Neuronal stem cell (in vitro differentiated cells): ENCODE data around the gene MICALL2.

Source experiments
- DNase-seq: peaks from one replicate; pipeline ENCODE4 v3.0.0-alpha.2; 2013; ENCODE audit warnings: low spot score
- H2AFZ ChIP-seq: one replicate; pipeline ENCODE4 v1.6.1; 2013; ENCODE audit warnings: mild to moderate bottlenecking, low read length, inconsistent platforms
- H2AK5ac ChIP-seq: 2 replicates; pipeline ENCODE4 v1.6.1; 2013; ENCODE audit warnings: low read depth, mild to moderate bottlenecking, inconsistent platforms, low read length, moderate library complexity, mixed read lengths
- H2BK120ac ChIP-seq: 2 replicates; pipeline ENCODE4 v1.6.1; 2013; ENCODE audit warnings: low read depth, mild to moderate bottlenecking, inconsistent platforms, low read length, moderate library complexity, mixed read lengths
- H2BK12ac ChIP-seq: one replicate; pipeline ENCODE4 v1.6.1; 2013; ENCODE audit warnings: low read length, inconsistent platforms
- H2BK15ac ChIP-seq: 2 replicates; pipeline ENCODE4 v1.6.1; 2013; ENCODE audit warnings: mild to moderate bottlenecking, low read length, inconsistent platforms, mixed read lengths
- H2BK5ac ChIP-seq: one replicate; pipeline ENCODE4 v1.6.1; 2013; ENCODE audit warnings: inconsistent platforms, mild to moderate bottlenecking, low read length, moderate library complexity
- H3K14ac ChIP-seq: one replicate; pipeline ENCODE4 v1.6.1; 2013; ENCODE audit warnings: low read length, inconsistent platforms
- H3K18ac ChIP-seq: 2 replicates; pipeline ENCODE4 v1.6.1; 2013; ENCODE audit warnings: low read length, inconsistent platforms
- H3K23ac ChIP-seq: 2 replicates; pipeline ENCODE4 v1.6.1; 2013; ENCODE audit warnings: low read depth, mild to moderate bottlenecking, mixed read lengths, low read length, inconsistent platforms; ENCODE audit not compliant: poor library complexity
- H3K27ac ChIP-seq: replicated peaks from 3 replicates; pipeline ENCODE4 v1.5.1; 2013; ENCODE audit warnings: low read length, inconsistent platforms
- H3K27me3 ChIP-seq, 3 experiments: 2 replicates each; pipeline ENCODE4 v1.6.1; 2013; ENCODE audit warnings: low read length in 3 of 3, mild to moderate bottlenecking in 2 of 3, inconsistent platforms in 1 of 3, low read depth in 1 of 3, mixed read lengths in 1 of 3, moderate library complexity in 1 of 3; ENCODE audit not compliant: control insufficient read depth in 3 of 3, insufficient read depth in 3 of 3
- H3K36me3 ChIP-seq, 2 donors: replicated peaks in 1 of 2; 2 replicates each; pipeline ENCODE4 v1.6.1; 2013; ENCODE audit warnings: low read length in 2 of 2; ENCODE audit not compliant: control insufficient read depth in 2 of 2, insufficient read depth in 2 of 2
- H3K4ac ChIP-seq: 2 replicates; pipeline ENCODE4 v1.6.1; 2013; ENCODE audit warnings: inconsistent platforms, mild to moderate bottlenecking, low read length, moderate library complexity
- H3K4me1 ChIP-seq, 2 donors: 1 replicate in 1 of 2; 2 replicates in 1 of 2; pipeline ENCODE4 v1.6.1; 2013; ENCODE audit warnings: low read length in 2 of 2, low read depth in 1 of 2; ENCODE audit not compliant: control insufficient read depth in 2 of 2, insufficient read depth in 1 of 2
- H3K4me2 ChIP-seq: one replicate; pipeline ENCODE4 v1.6.1; 2013; ENCODE audit warnings: mild to moderate bottlenecking, low read length, inconsistent platforms; ENCODE audit not compliant: insufficient read depth, poor library complexity, severe bottlenecking
- H3K4me3 ChIP-seq, 2 donors: 2 replicates each; pipeline ENCODE4 v1.5.1; 2013; ENCODE audit warnings: low read length in 2 of 2, mild to moderate bottlenecking in 2 of 2, inconsistent platforms in 1 of 2, moderate library complexity in 1 of 2
- H3K79me1 ChIP-seq: one replicate; pipeline ENCODE4 v1.6.1; 2013; ENCODE audit warnings: low read depth, mild to moderate bottlenecking, inconsistent platforms, low read length, moderate library complexity
- H3K9ac ChIP-seq: one replicate; pipeline ENCODE4 v1.6.1; 2013; ENCODE audit warnings: mild to moderate bottlenecking, low read depth, low read length, inconsistent platforms; ENCODE audit not compliant: poor library complexity
- H3K9me3 ChIP-seq, 2 donors: replicated peaks in 1 of 2; 2 replicates each; pipeline versions ENCODE3 to v1.6.1; 2013; ENCODE audit warnings: low read length in 2 of 2, mild to moderate bottlenecking in 2 of 2, inconsistent platforms in 1 of 2, low read depth in 1 of 2, mixed read lengths in 1 of 2, moderate library complexity in 1 of 2; ENCODE audit not compliant: control insufficient read depth in 2 of 2, insufficient read depth in 1 of 2
- H4K8ac ChIP-seq: one replicate; pipeline ENCODE4 v1.6.1; 2013; ENCODE audit warnings: low read depth, mild to moderate bottlenecking, inconsistent platforms, low read length, moderate library complexity
- H4K91ac ChIP-seq: one replicate; pipeline ENCODE4 v1.6.1; 2013; ENCODE audit warnings: low read length, low read depth, mild to moderate bottlenecking, inconsistent platforms; ENCODE audit not compliant: poor library complexity
- WGBS, 2 donors: extraction: QIAGEN DNeasy Blood & Tissue Kit; methylation state at CpG; one replicate each; pipeline ENCODE4 v1.1.7; 2013; ENCODE audit warnings: missing lambda C conversion rate in 2 of 2, mixed read lengths in 1 of 2; ENCODE audit not compliant: insufficient read length in 2 of 2, insufficient replicate concordance in 1 of 2; ENCODE audit errors: extremely low coverage in 2 of 2; 5-methylcytosine and 5-hydroxymethylcytosine counted together

The MICALL2 gene

DNA sequence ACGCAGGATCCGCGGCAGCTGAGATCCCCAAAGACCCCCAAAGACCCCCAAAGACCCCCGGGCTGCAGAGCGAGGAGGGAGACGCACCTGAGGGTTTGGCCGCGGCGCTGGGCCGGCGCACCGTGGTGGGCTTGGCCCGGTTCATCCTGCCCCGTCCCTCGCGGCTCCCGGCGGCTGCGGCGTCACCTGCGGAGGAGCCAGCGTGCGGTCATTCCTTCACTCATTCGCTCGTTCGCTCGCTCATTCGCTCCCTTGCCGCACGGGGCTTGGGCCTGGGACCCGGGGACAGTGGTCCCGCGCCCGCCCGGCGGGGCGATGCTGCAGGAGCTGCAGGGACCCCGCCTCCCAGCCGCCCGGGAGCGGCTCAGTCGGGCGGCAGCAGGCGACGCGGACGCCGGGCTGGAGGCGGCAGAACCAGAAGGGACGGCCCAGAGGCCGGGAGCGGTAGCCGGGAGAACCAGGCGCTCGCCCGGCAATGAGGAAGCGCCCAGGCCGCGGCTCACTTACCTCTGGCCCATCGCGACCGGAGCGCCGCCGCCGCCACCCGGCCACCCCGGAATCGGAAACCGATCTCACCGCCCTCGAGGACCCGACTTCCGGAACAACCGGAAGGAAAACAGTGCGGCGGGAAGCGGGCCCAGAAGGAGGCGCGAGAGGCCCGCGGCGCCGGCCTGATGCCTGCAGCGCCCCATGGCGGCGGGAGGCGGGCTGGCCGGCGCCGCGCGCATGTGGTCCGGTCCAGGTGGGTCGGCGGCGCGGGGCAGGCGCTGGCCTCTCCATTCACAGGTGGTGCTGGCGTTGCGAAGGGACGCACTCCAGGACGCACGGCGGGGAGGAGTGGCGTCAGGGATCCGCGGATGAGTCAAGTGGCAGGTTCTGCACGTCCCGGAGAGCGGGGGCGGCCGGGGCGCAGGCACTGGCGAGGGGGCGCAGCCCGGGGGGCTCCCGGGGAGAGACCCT, 44.8 kb upstream of the MICALL2 start, which contains the start of gene INTS1:
Gene INTS1, minus strand, starts transcription at position 574 of the 960 bp plus-strand sequence. Its CDS starts 429 bp downstream, at position 145.
- Histone ChIP-seq H3K23ac (peak within 1 kb of the TSS; percentile 99), H3K18ac (peak within 1 kb of the TSS; percentile 99), H3K4me3 (peak within 1 kb of the TSS; percentile 96 to 99), H2BK15ac (peak within 1 kb of the TSS; percentile 75), H2AFZ (peak within 1 kb of the TSS; percentile 100), H4K8ac (no peak within 1 kb of the TSS), H2AK5ac (peak within 1 kb of the TSS; percentile 71), H3K79me1 (peaks cover 18% of the 10 kb centered on the region), H3K27ac (no peak within 1 kb of the TSS), H3K14ac (peak within 1 kb of the TSS; percentile 71), H3K9ac (peak within 1 kb of the TSS; percentile 96), H4K91ac (no peak within 1 kb of the TSS), H3K9me3 (no peaks in the 10 kb centered on the region), H3K27me3 (no peaks in the 10 kb centered on the region), H3K36me3 (peaks cover 21 to 42% of the 10 kb centered on the region in 2 donors), H3K4me2 (peak within 1 kb of the TSS; percentile 96), H3K4me1 (peaks cover 8 to 15% of the 10 kb centered on the region in 2 donors), H3K4ac (peak within 1 kb of the TSS; percentile 89), H2BK5ac (peak within 1 kb of the TSS; percentile 87), H2BK12ac (peak within 1 kb of the TSS; percentile 90), H2BK120ac (no peak within 1 kb of the TSS)
- no CpG with 5 or more reads among the region's 118 CpGs for WGBS, 2 donors
- peak; percentile 83 for DNase-seq

DNA sequence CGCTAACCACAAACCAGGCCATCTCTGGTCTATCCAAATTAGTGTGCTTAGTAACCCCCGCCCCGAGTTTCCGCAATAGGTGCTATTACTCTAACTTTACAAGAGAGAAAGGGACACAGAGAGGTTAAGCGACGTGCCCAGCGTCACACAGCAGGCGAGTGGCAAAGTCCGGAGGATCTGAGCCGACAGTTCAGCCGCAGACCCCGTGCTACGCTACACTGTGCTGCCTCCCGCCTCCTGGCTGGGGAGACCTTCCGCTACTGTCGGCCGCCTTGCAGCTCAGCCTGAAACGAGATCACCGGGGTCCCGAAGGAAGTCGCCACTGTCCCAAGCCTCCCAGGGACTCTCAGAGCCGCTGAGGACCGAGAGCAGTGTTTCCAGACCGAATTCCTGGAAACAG, 44.1 kb upstream of the MICALL2 start:
- Histone ChIP-seq H3K4me2 (peak overlapping the region; percentile 96), H2BK12ac (no peak overlapping the region), H3K23ac (peak overlapping the region; percentile 99), H3K4ac (no peak overlapping the region), H3K27me3 (no peaks in the 10 kb centered on the region), H2AK5ac (peak overlapping the region; percentile 71), H4K8ac (no peak overlapping the region), H3K27ac (no peak overlapping the region), H3K18ac (no peak overlapping the region), H2AFZ (no peak overlapping the region), H2BK15ac (no peak overlapping the region), H4K91ac (no peak overlapping the region), H3K36me3 (peaks cover 22 to 45% of the 10 kb centered on the region in 2 donors), H3K4me1 (peaks cover 8 to 15% of the 10 kb centered on the region in 2 donors), H2BK120ac (no peak overlapping the region), H2BK5ac (peak overlapping the region; percentile 60), H3K14ac (no peak overlapping the region), H3K9ac (peak overlapping the region; percentile 96), H3K79me1 (peaks cover 18% of the 10 kb centered on the region), H3K9me3 (no peaks in the 10 kb centered on the region), H3K4me3 (peak overlapping the region; percentile 94 to 96)
- WGBS, 2 donors = no CpG with 5 or more reads among the region's 24 CpGs
- DNase-seq = no peak

DNA sequence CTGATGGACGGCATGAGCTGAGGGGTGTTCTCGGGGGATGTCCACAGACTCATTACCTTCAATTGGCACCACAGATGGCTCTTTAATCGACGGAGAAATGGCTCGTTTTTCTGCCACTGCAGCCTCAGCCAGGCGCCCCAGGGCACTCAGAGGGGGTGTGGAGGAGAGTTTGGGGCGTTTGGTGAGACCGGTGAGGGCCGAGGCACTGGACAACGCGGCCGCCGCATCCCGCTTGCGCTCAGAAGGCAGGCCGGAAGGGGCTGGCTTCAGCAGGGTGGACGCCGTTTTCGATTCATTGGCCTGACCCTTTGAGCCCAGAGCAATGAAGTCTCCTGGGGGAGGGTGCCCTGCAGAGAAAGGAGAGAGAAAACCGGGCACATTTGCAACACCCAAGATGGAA, 43.6 kb upstream of the MICALL2 start:
- Histone ChIP-seq H3K79me1 (peaks cover 18% of the 10 kb centered on the region), H3K4ac (no peak overlapping the region), H4K8ac (no peak overlapping the region), H3K36me3 (peaks cover 26 to 50% of the 10 kb centered on the region in 2 donors), H3K9ac (no peak overlapping the region), H2AFZ (no peak overlapping the region), H4K91ac (no peak overlapping the region), H3K4me1 (peaks cover 8 to 15% of the 10 kb centered on the region in 2 donors), H2BK5ac (no peak overlapping the region), H3K14ac (no peak overlapping the region), H3K4me3 (peak overlapping the region in 1 of 2 donors; percentile 96), H3K4me2 (peak overlapping the region; percentile 96), H2BK12ac (no peak overlapping the region), H3K27me3 (no peaks in the 10 kb centered on the region), H3K23ac (no peak overlapping the region), H3K18ac (no peak overlapping the region), H2BK15ac (no peak overlapping the region), H3K9me3 (no peaks in the 10 kb centered on the region), H3K27ac (no peak overlapping the region), H2AK5ac (no peak overlapping the region), H2BK120ac (no peak overlapping the region)
- no peak for DNase-seq
- WGBS, 2 donors = no CpG with 5 or more reads among the region's 20 CpGs
